ENCODE data around the gene TBCK.

DNA sequence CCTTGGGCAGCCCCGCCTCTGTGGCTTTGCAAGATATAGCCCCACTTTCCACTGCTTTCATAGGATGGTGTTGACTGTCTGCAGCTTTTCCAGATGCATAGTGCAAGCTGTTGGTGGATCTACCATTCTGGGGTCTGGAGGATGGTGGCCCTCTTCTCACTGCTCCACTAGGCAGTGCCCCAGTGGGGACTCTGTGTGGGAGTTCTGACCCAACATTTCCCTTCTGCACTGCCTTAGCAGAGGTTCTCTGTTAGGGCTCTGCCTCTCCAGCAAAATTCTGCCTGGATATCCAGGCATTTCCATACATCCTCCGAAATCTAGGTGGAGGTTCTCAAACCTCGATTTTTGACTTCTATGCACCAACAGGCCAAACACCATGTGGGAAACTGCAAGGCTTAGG lies 153.7 kb downstream of the TBCK start:
- TF ChIP-seq, protein P1, sequence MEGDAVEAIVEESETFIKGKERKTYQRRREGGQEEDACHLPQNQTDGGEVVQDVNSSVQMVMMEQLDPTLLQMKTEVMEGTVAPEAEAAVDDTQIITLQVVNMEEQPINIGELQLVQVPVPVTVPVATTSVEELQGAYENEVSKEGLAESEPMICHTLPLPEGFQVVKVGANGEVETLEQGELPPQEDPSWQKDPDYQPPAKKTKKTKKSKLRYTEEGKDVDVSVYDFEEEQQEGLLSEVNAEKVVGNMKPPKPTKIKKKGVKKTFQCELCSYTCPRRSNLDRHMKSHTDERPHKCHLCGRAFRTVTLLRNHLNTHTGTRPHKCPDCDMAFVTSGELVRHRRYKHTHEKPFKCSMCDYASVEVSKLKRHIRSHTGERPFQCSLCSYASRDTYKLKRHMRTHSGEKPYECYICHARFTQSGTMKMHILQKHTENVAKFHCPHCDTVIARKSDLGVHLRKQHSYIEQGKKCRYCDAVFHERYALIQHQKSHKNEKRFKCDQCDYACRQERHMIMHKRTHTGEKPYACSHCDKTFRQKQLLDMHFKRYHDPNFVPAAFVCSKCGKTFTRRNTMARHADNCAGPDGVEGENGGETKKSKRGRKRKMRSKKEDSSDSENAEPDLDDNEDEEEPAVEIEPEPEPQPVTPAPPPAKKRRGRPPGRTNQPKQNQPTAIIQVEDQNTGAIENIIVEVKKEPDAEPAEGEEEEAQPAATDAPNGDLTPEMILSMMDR (optimal IDR thresholded peaks at IDR 0.05 in 1 of 3, IDR thresholded peaks at IDR 0.05 in 1 of 3, conservative IDR thresholded peaks at IDR 0.05 in 1 of 3; ENCODE audit: extremely low read depth in 1 of 3, insufficient read depth in 2 of 3, low read length in 3 of 3): no peak
- no peak for TF ChIP-seq EZH2 (IDR thresholded peaks at IDR 0.05; ENCODE audit: low read length)
